ENCODE data around the gene SNAI3. TPM values are rescaled to one million over a fixed set of nuclear protein-coding genes. Genes with fewer than 3 reads are reported as not detected.

Gene SNAI3
- total and polyA plus RNA-seq, 9 of the 15 experiments (the other 6 are each of a cell fraction or from before 2014, with no cell fraction given) = 0.04 to 4.1 (median 0.80) TPM; not detected in 1

GRCh38 chr16:88628512-88628974 is 57.8 kb downstream of the SNAI3 start (continued):
- TF ChIP-seq HNRNPK (IDR thresholded peaks at IDR 0.05; ENCODE audit: low read depth, low read length, poor library complexity, severe bottlenecking) (no peak), PHB (CRISPR knock-in tag; IDR thresholded peaks at IDR 0.05) (no peak), ZNF217 (CRISPR knock-in tag; IDR thresholded peaks at IDR 0.05) (no peak), NUFIP1 (IDR thresholded peaks at IDR 0.05; ENCODE audit: partially characterized antibody) (peak; percentile 29), MXI1 (IDR thresholded peaks at IDR 0.05; ENCODE audit: low read depth, low read length) (no peak), ZNF507 (tag; conservative IDR thresholded peaks at IDR 0.05) (no peak), ZBTB8A (IDR thresholded peaks at IDR 0.05; ENCODE audit: partially characterized antibody) (no peak), KAT2B (IDR thresholded peaks at IDR 0.05; ENCODE audit: low read depth, low read length) (peak; percentile 40), RBM22 (IDR thresholded peaks at IDR 0.05; ENCODE audit: low read depth, low read length, poor library complexity, severe bottlenecking) (peak; percentile 24), RCOR1 (IDR thresholded peaks at IDR 0.05; ENCODE audit: borderline replicate concordance in 1 of 2, low read depth in 2 of 2, low read length in 2 of 2) (peak; percentile 46 to 97; a peak in 3 of 4 replicates), POLR2AphosphoS5 (IDR thresholded peaks at IDR 0.05; ENCODE audit: control insufficient read depth, insufficient read depth, low read depth, low read length) (no peak), ZBTB9 (CRISPR knock-in tag; IDR thresholded peaks at IDR 0.05) (no peak)

Small RNAs within 50 kb of the gene (microRNA-seq; reads per million reads assigned to microRNA genes)
- gene MIR4722 (ENCODE audit: borderline microRNAs expressed) = 0.36 reads per million

Other genes with a start within 250 kb of the SNAI3 start
Only the 7 nearest of the 13 such genes appear.
- 26.9 and 35.1 TPM in 2 replicates for gene ZC3H18, start 116.1 kb downstream of the SNAI3 start, total RNA-seq (2014; rRNA removed)
- gene ZC3H18, start 116.1 kb downstream of the SNAI3 start, total RNA-seq (2014; rRNA removed; fragmentation: Illumina TruSeq; extraction: Trizol) = 16.0 and 16.3 TPM in 2 replicates
- 31.1 and 33.9 TPM in 2 replicates for gene ZC3H18, start 116.1 kb downstream of the SNAI3 start, total RNA-seq (2015; rRNA removed; fragmentation: Illumina TruSeq; extraction: Trizol)
- 81.3 and 88.7 TPM in 2 replicates for gene ZC3H18, start 116.1 kb downstream of the SNAI3 start, total RNA-seq (2021)
- gene ZC3H18, start 116.1 kb downstream of the SNAI3 start, polyA plus RNA-seq (2011; rRNA removed) = 12.5 and 15.8 TPM in 2 replicates
- gene ZC3H18, start 116.1 kb downstream of the SNAI3 start, polyA plus RNA-seq (2014; fragmentation: Illumina TruSeq; extraction: Trizol) = 60.7 and 65.3 TPM in 2 replicates
- gene ZC3H18, start 116.1 kb downstream of the SNAI3 start, polyA plus RNA-seq (2014; fragmentation: Nextera tagmentation; extraction: Ambion mirVana) = 1 to 10 TPM; 1.7 to 2.0 TPM
- 37.1 and 49.2 TPM in 2 replicates for gene ZC3H18, start 116.1 kb downstream of the SNAI3 start, polyA plus RNA-seq (2014; rRNA removed)
- not detected in 2 replicates for gene IL17C, start 47.9 kb downstream of the SNAI3 start, total RNA-seq (2014; rRNA removed)
- not detected in 2 replicates for gene IL17C, start 47.9 kb downstream of the SNAI3 start, total RNA-seq (2014; rRNA removed; fragmentation: Illumina TruSeq; extraction: Trizol)
- not detected in 2 replicates for gene IL17C, start 47.9 kb downstream of the SNAI3 start, total RNA-seq (2015; rRNA removed; fragmentation: Illumina TruSeq; extraction: Trizol)
- gene IL17C, start 47.9 kb downstream of the SNAI3 start, total RNA-seq (2021) = not detected in 2 replicates
- not detected in 2 replicates for gene IL17C, start 47.9 kb downstream of the SNAI3 start, polyA plus RNA-seq (2011; rRNA removed)
- not detected in 2 replicates for gene IL17C, start 47.9 kb downstream of the SNAI3 start, polyA plus RNA-seq (2014; fragmentation: Illumina TruSeq; extraction: Trizol)
- gene IL17C, start 47.9 kb downstream of the SNAI3 start, polyA plus RNA-seq (2014; fragmentation: Nextera tagmentation; extraction: Ambion mirVana) = not detected
- gene IL17C, start 47.9 kb downstream of the SNAI3 start, polyA plus RNA-seq (2014; rRNA removed) = not detected in 2 replicates
- 683 and 757 TPM in 2 replicates for gene CYBA, start 35.5 kb downstream of the SNAI3 start, total RNA-seq (2014; rRNA removed)
- 44.5 and 72.5 TPM in 2 replicates for gene CYBA, start 35.5 kb downstream of the SNAI3 start, total RNA-seq (2014; rRNA removed; fragmentation: Illumina TruSeq; extraction: Trizol)
- gene CYBA, start 35.5 kb downstream of the SNAI3 start, total RNA-seq (2015; rRNA removed; fragmentation: Illumina TruSeq; extraction: Trizol) = 196 and 239 TPM in 2 replicates
- gene CYBA, start 35.5 kb downstream of the SNAI3 start, total RNA-seq (2021) = 384 and 422 TPM in 2 replicates
- 93.0 and 157 TPM in 2 replicates for gene CYBA, start 35.5 kb downstream of the SNAI3 start, polyA plus RNA-seq (2011; rRNA removed)
- 63.5 and 240 TPM in 2 replicates for gene CYBA, start 35.5 kb downstream of the SNAI3 start, polyA plus RNA-seq (2014; fragmentation: Illumina TruSeq; extraction: Trizol)
- gene CYBA, start 35.5 kb downstream of the SNAI3 start, polyA plus RNA-seq (2014; fragmentation: Nextera tagmentation; extraction: Ambion mirVana) = under 1 TPM; 0.34 to 0.45 TPM
- 519 and 579 TPM in 2 replicates for gene CYBA, start 35.5 kb downstream of the SNAI3 start, polyA plus RNA-seq (2014; rRNA removed)
- gene MVD, start 23.4 kb downstream of the SNAI3 start, total RNA-seq (2014; rRNA removed) = 89.2 and 121 TPM in 2 replicates
- gene MVD, start 23.4 kb downstream of the SNAI3 start, total RNA-seq (2014; rRNA removed; fragmentation: Illumina TruSeq; extraction: Trizol) = 17.6 and 26.6 TPM in 2 replicates
- 45.3 and 45.5 TPM in 2 replicates for gene MVD, start 23.4 kb downstream of the SNAI3 start, total RNA-seq (2015; rRNA removed; fragmentation: Illumina TruSeq; extraction: Trizol)
- 126 and 141 TPM in 2 replicates for gene MVD, start 23.4 kb downstream of the SNAI3 start, total RNA-seq (2021)
- 53.9 and 168 TPM in 2 replicates for gene MVD, start 23.4 kb downstream of the SNAI3 start, polyA plus RNA-seq (2011; rRNA removed)
- gene MVD, start 23.4 kb downstream of the SNAI3 start, polyA plus RNA-seq (2014; fragmentation: Illumina TruSeq; extraction: Trizol) = 32.9 and 65.4 TPM in 2 replicates
- 10 to 100 TPM; 12.2 to 15.4 TPM for gene MVD, start 23.4 kb downstream of the SNAI3 start, polyA plus RNA-seq (2014; fragmentation: Nextera tagmentation; extraction: Ambion mirVana)
- 65.6 and 82.5 TPM in 2 replicates for gene MVD, start 23.4 kb downstream of the SNAI3 start, polyA plus RNA-seq (2014; rRNA removed)
- gene RNF166, start 19.9 kb upstream of the SNAI3 start, total RNA-seq (2014; rRNA removed) = 46.9 and 61.6 TPM in 2 replicates
- gene RNF166, start 19.9 kb upstream of the SNAI3 start, total RNA-seq (2014; rRNA removed; fragmentation: Illumina TruSeq; extraction: Trizol) = 6.1 and 7.3 TPM in 2 replicates
- 19.5 and 22.3 TPM in 2 replicates for gene RNF166, start 19.9 kb upstream of the SNAI3 start, total RNA-seq (2015; rRNA removed; fragmentation: Illumina TruSeq; extraction: Trizol)
- 60.3 and 61.2 TPM in 2 replicates for gene RNF166, start 19.9 kb upstream of the SNAI3 start, total RNA-seq (2021)
- 26.5 and 37.4 TPM in 2 replicates for gene RNF166, start 19.9 kb upstream of the SNAI3 start, polyA plus RNA-seq (2011; rRNA removed)
- 12.7 and 27.9 TPM in 2 replicates for gene RNF166, start 19.9 kb upstream of the SNAI3 start, polyA plus RNA-seq (2014; fragmentation: Illumina TruSeq; extraction: Trizol)
- under 1 TPM; 0.56 to 0.96 TPM for gene RNF166, start 19.9 kb upstream of the SNAI3 start, polyA plus RNA-seq (2014; fragmentation: Nextera tagmentation; extraction: Ambion mirVana)
- gene RNF166, start 19.9 kb upstream of the SNAI3 start, polyA plus RNA-seq (2014; rRNA removed) = 59.4 and 65.6 TPM in 2 replicates
- 55.4 and 68.9 TPM in 2 replicates for gene CTU2, start 20.0 kb upstream of the SNAI3 start, total RNA-seq (2014; rRNA removed)
- gene CTU2, start 20.0 kb upstream of the SNAI3 start, total RNA-seq (2014; rRNA removed; fragmentation: Illumina TruSeq; extraction: Trizol) = 7.2 and 11.9 TPM in 2 replicates
- 41.1 and 49.2 TPM in 2 replicates for gene CTU2, start 20.0 kb upstream of the SNAI3 start, total RNA-seq (2015; rRNA removed; fragmentation: Illumina TruSeq; extraction: Trizol)
- gene CTU2, start 20.0 kb upstream of the SNAI3 start, total RNA-seq (2021) = 105 and 106 TPM in 2 replicates
- gene CTU2, start 20.0 kb upstream of the SNAI3 start, polyA plus RNA-seq (2011; rRNA removed) = 23.2 and 30.1 TPM in 2 replicates
- 17.7 and 46.9 TPM in 2 replicates for gene CTU2, start 20.0 kb upstream of the SNAI3 start, polyA plus RNA-seq (2014; fragmentation: Illumina TruSeq; extraction: Trizol)
- gene CTU2, start 20.0 kb upstream of the SNAI3 start, polyA plus RNA-seq (2014; fragmentation: Nextera tagmentation; extraction: Ambion mirVana) = 1 to 10 TPM; 1.3 to 3.0 TPM
- 63.4 and 76.6 TPM in 2 replicates for gene CTU2, start 20.0 kb upstream of the SNAI3 start, polyA plus RNA-seq (2014; rRNA removed)
- 213 and 305 TPM in 2 replicates for gene PIEZO1, start 98.7 kb upstream of the SNAI3 start, total RNA-seq (2014; rRNA removed)
- 44.5 and 45.2 TPM in 2 replicates for gene PIEZO1, start 98.7 kb upstream of the SNAI3 start, total RNA-seq (2014; rRNA removed; fragmentation: Illumina TruSeq; extraction: Trizol)
- gene PIEZO1, start 98.7 kb upstream of the SNAI3 start, total RNA-seq (2015; rRNA removed; fragmentation: Illumina TruSeq; extraction: Trizol) = 97.9 and 113 TPM in 2 replicates
- gene PIEZO1, start 98.7 kb upstream of the SNAI3 start, total RNA-seq (2021) = 354 and 432 TPM in 2 replicates
- 131 and 170 TPM in 2 replicates for gene PIEZO1, start 98.7 kb upstream of the SNAI3 start, polyA plus RNA-seq (2011; rRNA removed)
- gene PIEZO1, start 98.7 kb upstream of the SNAI3 start, polyA plus RNA-seq (2014; fragmentation: Illumina TruSeq; extraction: Trizol) = 146 and 201 TPM in 2 replicates
- gene PIEZO1, start 98.7 kb upstream of the SNAI3 start, polyA plus RNA-seq (2014; fragmentation: Nextera tagmentation; extraction: Ambion mirVana) = 1 to 10 TPM; 3.6 to 9.6 TPM
- 319 and 383 TPM in 2 replicates for gene PIEZO1, start 98.7 kb upstream of the SNAI3 start, polyA plus RNA-seq (2014; rRNA removed)

Data from K562 (cell line).